H9 (cell line): ENCODE results near the gene PPFIBP2. TPM values are rescaled to one million over a fixed set of nuclear protein-coding genes. Genes with fewer than 3 reads are reported as not detected.
A peak's percentile ranks its signal among the peaks of the same experiment; 100 is the strongest.

Experiments used
- DNase-seq: peaks from one replicate; pipeline ENCODE4 v3.0.0-alpha.2; 2017
- H2AFZ ChIP-seq: one replicate; pipeline ENCODE4 v1.6.1; 2013; ENCODE audit warnings: mild to moderate bottlenecking, low read length, control low read depth, moderate library complexity
- H2AK5ac ChIP-seq: 2 replicates; pipeline ENCODE4 v1.6.1; 2013; ENCODE audit warnings: low read length, control low read depth, mixed read lengths; ENCODE audit not compliant: insufficient read length
- H2BK120ac ChIP-seq: one replicate; pipeline ENCODE4 v1.6.1; 2013; ENCODE audit warnings: low read depth, mild to moderate bottlenecking, low read length, control low read depth, inconsistent platforms; ENCODE audit not compliant: poor library complexity, severe bottlenecking
- H2BK12ac ChIP-seq: 2 replicates; pipeline ENCODE4 v1.6.1; 2013; ENCODE audit warnings: low read length, control low read depth, mixed read lengths, low read depth; ENCODE audit not compliant: insufficient read length
- H2BK15ac ChIP-seq: 2 replicates; pipeline ENCODE4 v1.6.1; 2013; ENCODE audit warnings: low read depth, low read length, control low read depth
- H2BK20ac ChIP-seq: one replicate; pipeline ENCODE4 v1.6.1; 2013; ENCODE audit warnings: low read depth, mild to moderate bottlenecking, low read length, control low read depth, inconsistent platforms; ENCODE audit not compliant: poor library complexity, severe bottlenecking
- H2BK5ac ChIP-seq: 2 replicates; pipeline ENCODE4 v1.6.1; 2013; ENCODE audit warnings: low read length, control low read depth, mixed read lengths; ENCODE audit not compliant: insufficient read length
- H3K14ac ChIP-seq: 2 replicates; pipeline ENCODE4 v1.6.1; 2013; ENCODE audit warnings: low read length, control low read depth; ENCODE audit not compliant: insufficient read depth
- H3K18ac ChIP-seq: 2 replicates; pipeline ENCODE4 v1.6.1; 2013; ENCODE audit warnings: low read depth, mild to moderate bottlenecking, mixed read lengths, low read length, control low read depth; ENCODE audit not compliant: insufficient read length
- H3K23ac ChIP-seq: 2 replicates; pipeline ENCODE4 v1.6.1; 2013; ENCODE audit warnings: low read length, control low read depth, mixed read lengths, low read depth; ENCODE audit not compliant: insufficient read length
- H3K23me2 ChIP-seq: 2 replicates; pipeline ENCODE4 v1.6.1; 2013; ENCODE audit warnings: low read depth, mild to moderate bottlenecking, mixed read lengths, low read length, control low read depth; ENCODE audit not compliant: insufficient read length, poor library complexity, severe bottlenecking
- H3K27ac ChIP-seq: 2 replicates; pipeline ENCODE4 v1.5.1; 2013; ENCODE audit warnings: low read length, control low read depth, mixed read lengths, low read depth; ENCODE audit not compliant: insufficient read length
- H3K27me3 ChIP-seq: 2 replicates; pipeline ENCODE4 v1.6.1; 2013; ENCODE audit warnings: low read length, control low read depth, inconsistent platforms; ENCODE audit not compliant: insufficient read depth
- H3K4ac ChIP-seq: 2 replicates; pipeline ENCODE4 v1.6.1; 2013; ENCODE audit warnings: low read depth, mild to moderate bottlenecking, control low read depth, inconsistent platforms, low read length, moderate library complexity
- H3K4me1 ChIP-seq: 2 replicates; pipeline ENCODE4 v1.6.1; 2013; ENCODE audit warnings: low read length, control low read depth, inconsistent platforms; ENCODE audit not compliant: insufficient read depth
- H3K4me2 ChIP-seq: 2 replicates; pipeline ENCODE4 v1.6.1; 2013; ENCODE audit warnings: low read length, control low read depth, mixed read lengths; ENCODE audit not compliant: insufficient read length, insufficient read depth
- H3K56ac ChIP-seq: 2 replicates; pipeline ENCODE4 v1.6.1; 2013; ENCODE audit warnings: low read depth, mild to moderate bottlenecking, mixed read lengths, low read length, control low read depth; ENCODE audit not compliant: insufficient read length
- H3K79me1 ChIP-seq: 2 replicates; pipeline ENCODE4 v1.6.1; 2013; ENCODE audit warnings: low read depth, mild to moderate bottlenecking, moderate library complexity, low read length, control low read depth, inconsistent platforms; ENCODE audit not compliant: insufficient read depth, poor library complexity, severe bottlenecking
- H3K79me2 ChIP-seq: 2 replicates; pipeline ENCODE4 v1.6.1; 2013; ENCODE audit warnings: low read length, control low read depth, inconsistent platforms; ENCODE audit not compliant: insufficient read depth
- H3K9ac ChIP-seq: 2 replicates; pipeline ENCODE4 v1.6.1; 2013; ENCODE audit warnings: low read length, control low read depth, mixed read lengths; ENCODE audit not compliant: insufficient read length; ENCODE audit errors: extremely low read depth
- H3K9me3 ChIP-seq: one replicate; pipeline ENCODE4 v1.6.1; 2013; ENCODE audit warnings: low read depth, low read length, inconsistent platforms; ENCODE audit not compliant: control insufficient read depth
- H3T11ph ChIP-seq: one replicate; pipeline ENCODE4 v1.6.1; 2013; ENCODE audit warnings: mild to moderate bottlenecking, low read length, control low read depth, inconsistent platforms
- H4K20me1 ChIP-seq: one replicate; pipeline ENCODE4 v1.6.1; 2013; ENCODE audit not compliant: control insufficient read depth, insufficient read length, insufficient read depth
- H4K5ac ChIP-seq: 2 replicates; pipeline ENCODE4 v1.6.1; 2013; ENCODE audit warnings: low read depth, mild to moderate bottlenecking, mixed read lengths, low read length, control low read depth; ENCODE audit not compliant: insufficient read length
- H4K8ac ChIP-seq: replicated peaks from 2 replicates; pipeline ENCODE4 v1.6.1; 2013; ENCODE audit warnings: low read length, control low read depth, mixed read lengths, low read depth; ENCODE audit not compliant: insufficient read length
- H4K91ac ChIP-seq: 2 replicates; pipeline ENCODE4 v1.6.1; 2013; ENCODE audit warnings: low read depth, mild to moderate bottlenecking, moderate library complexity, mixed read lengths, low read length, control low read depth; ENCODE audit not compliant: insufficient read length
- H3K27ac Mint-ChIP-seq, 3 experiments: 2 replicates in 2 of 3; 3 replicates in 1 of 3; pipeline ENCODE4 v1.8.0; 2020 to 2021; ENCODE audit warnings: mixed read lengths in 3 of 3, mild to moderate bottlenecking in 1 of 3, moderate library complexity in 1 of 3
- H3K27me3 Mint-ChIP-seq: 2 replicates; pipeline ENCODE4 v1.8.0; 2021; ENCODE audit warnings: low read depth, mild to moderate bottlenecking, moderate library complexity, mixed read lengths
- H3K36me3 Mint-ChIP-seq, 3 experiments: 2 replicates in 2 of 3; 3 replicates in 1 of 3; pipeline ENCODE4 v1.8.0; 2020 to 2021; ENCODE audit warnings: low read depth in 3 of 3, mixed read lengths in 3 of 3; ENCODE audit not compliant: insufficient read depth in 1 of 3
- H3K4me1 Mint-ChIP-seq, 2 experiments: 2 replicates each; pipeline ENCODE4 v1.8.0; 2020; ENCODE audit warnings: mixed read lengths in 2 of 2
- H3K4me3 Mint-ChIP-seq, 2 experiments: 2 replicates in 1 of 2; 3 replicates in 1 of 2; pipeline ENCODE4 v1.8.0; 2020 to 2021; ENCODE audit warnings: mild to moderate bottlenecking in 2 of 2, mixed read lengths in 2 of 2, moderate library complexity in 1 of 2
- H3K9me3 Mint-ChIP-seq, 2 experiments: 2 replicates in 1 of 2; 3 replicates in 1 of 2; pipeline ENCODE4 v1.8.0; 2020; ENCODE audit warnings: mild to moderate bottlenecking in 2 of 2, mixed read lengths in 2 of 2, moderate library complexity in 1 of 2
- CTCF ChIP-seq: fragments of 200-600 bp; sonication (generic); conservative IDR thresholded peaks from 3 replicates; pipeline ENCODE4 v1.8.0; 2021; ENCODE audit warnings: antibody characterized with exemption, mild to moderate bottlenecking
- WGBS: extraction: QIAGEN DNeasy Blood & Tissue Kit; methylation state at CpG from one replicate; pipeline ENCODE4 v1.1.7; 2013; ENCODE audit warnings: missing lambda C conversion rate, low lambda C conversion rate, mixed read lengths; ENCODE audit not compliant: insufficient read length; ENCODE audit errors: extremely low coverage; 5-methylcytosine and 5-hydroxymethylcytosine counted together
- total RNA-seq: library from RNA; stranded (reverse); gene quantifications from 2 replicates; pipeline ENCODE4 v1.2.1, GENCODE V29; 2021

The PPFIBP2 gene
- total RNA-seq, 1 experiment from 2014 or later, result 8.3 TPM

GRCh38 chr11:7575841-7576725, 62.3 kb downstream of the PPFIBP2 start:
- Histone ChIP-seq H4K8ac (no peak overlapping the region), H3K18ac (no peak overlapping the region), H3K56ac (no peak overlapping the region), H3K23me2 (no peaks in the 10 kb centered on the region), H3K79me1 (no peaks in the 10 kb centered on the region), H2BK120ac (no peak overlapping the region), H2BK15ac (no peak overlapping the region), H2AFZ (no peak overlapping the region), H2BK5ac (no peak overlapping the region), H3K9ac (no peak overlapping the region), H4K5ac (no peak overlapping the region), H3K27ac (no peak overlapping the region), H2BK20ac (no peak overlapping the region), H3K27me3 (no peaks in the 10 kb centered on the region), H3T11ph (no peak overlapping the region), H3K23ac (no peak overlapping the region), H3K79me2 (no peaks in the 10 kb centered on the region), H2BK12ac (no peak overlapping the region), H4K20me1 (no peaks in the 10 kb centered on the region), H4K91ac (no peak overlapping the region), H3K14ac (peak overlapping the region; percentile 46; the same call in 1 of the 2 replicates), H2AK5ac (no peak overlapping the region), H3K4me1 (peaks cover 21% of the 10 kb centered on the region; the same call in 1 of the 2 replicates), H3K4ac (no peak overlapping the region; the same call in 1 of the 2 replicates), H3K9me3 (no peaks in the 10 kb centered on the region), H3K4me2 (no peak overlapping the region)
- Mint-ChIP-seq H3K4me1 (peaks cover 70 to 73% of the 10 kb centered on the region in 2 experiments), H3K4me3 (no peak overlapping the region), H3K36me3 (no peaks in the 10 kb centered on the region), H3K27me3 (no peaks in the 10 kb centered on the region; the same call in 1 of the 2 replicates), H3K9me3 (no peaks in the 10 kb centered on the region), H3K27ac (peak overlapping the region in 2 of 3 experiments; percentile 85 to 93; a peak in 4 of 7 replicates)
- peak; percentile 43 for DNase-seq
- no CpG with 5 or more reads among the region's 11 CpGs for WGBS
- no peak for TF ChIP-seq CTCF
